ENCODE measurements around the gene PHACTR1. TPM values are rescaled to one million over a fixed set of nuclear protein-coding genes. Genes with fewer than 3 reads are reported as not detected.

PHACTR1 gene
- total RNA-seq, 1 donor from 2014 or later: 0.49 TPM

- H3K4me1 ChIP-seq: no peaks in the 10 kb centered on the region
- DNase-seq (ENCODE audit: extremely low spot score in 2 of 2): no peak
- no peak overlapping the region for H3K4me3 ChIP-seq
- no peaks in the 10 kb centered on the region for H3K27me3 ChIP-seq
- intact Hi-C loops (cut with DNase I): no loop called here
- no peaks in the 10 kb centered on the region for H3K9me3 ChIP-seq
- H3K36me3 ChIP-seq: no peaks in the 10 kb centered on the region
- H3K27ac ChIP-seq: no peak overlapping the region
- TF ChIP-seq CTCF (IDR thresholded peaks at IDR 0.05) (no peak), POLR2AphosphoS5 (IDR thresholded peaks at IDR 0.05; ENCODE audit: insufficient read depth in 1 of 2, low read depth in 1 of 2) (no peak), POLR2A (IDR thresholded peaks at IDR 0.05) (no peak)
Observed at GRCh38 chr6:13163161-13163944, 446.8 kb downstream of the PHACTR1 start.

GRCh38 chr6:13164291-13164690, 447.7 kb downstream of the PHACTR1 start:
- no peak for TF ChIP-seq POLR2A (IDR thresholded peaks at IDR 0.05)
- TF ChIP-seq CTCF (IDR thresholded peaks at IDR 0.05): no peak
- TF ChIP-seq POLR2AphosphoS5 (IDR thresholded peaks at IDR 0.05; ENCODE audit: insufficient read depth in 1 of 2, low read depth in 1 of 2): no peak
- intact Hi-C loops (cut with DNase I): no loop called here
- H3K4me3 ChIP-seq: no peak overlapping the region

GRCh38 chr6:13165502-13166172, 449.1 kb downstream of the PHACTR1 start:
- H3K27me3 ChIP-seq: no peaks in the 10 kb centered on the region
- no peak for DNase-seq (ENCODE audit: extremely low spot score in 2 of 2)
- H3K4me3 ChIP-seq: no peak overlapping the region
- H3K9me3 ChIP-seq: no peaks in the 10 kb centered on the region
- no peak for TF ChIP-seq CTCF (IDR thresholded peaks at IDR 0.05)
- no peak for TF ChIP-seq POLR2AphosphoS5 (IDR thresholded peaks at IDR 0.05; ENCODE audit: insufficient read depth in 1 of 2, low read depth in 1 of 2)
- no peak for TF ChIP-seq POLR2A (IDR thresholded peaks at IDR 0.05)
- no peaks in the 10 kb centered on the region for H3K4me1 ChIP-seq
- no peaks in the 10 kb centered on the region for H3K36me3 ChIP-seq
- no peak overlapping the region for H3K27ac ChIP-seq
- intact Hi-C loops (cut with DNase I): no loop called here

More at GRCh38 chr6:13164291-13164690, 447.7 kb downstream of the PHACTR1 start:
- H3K9me3 ChIP-seq: no peaks in the 10 kb centered on the region
- no peaks in the 10 kb centered on the region for H3K4me1 ChIP-seq
- H3K27ac ChIP-seq: no peak overlapping the region
- H3K36me3 ChIP-seq: no peaks in the 10 kb centered on the region
- no peaks in the 10 kb centered on the region for H3K27me3 ChIP-seq
- no peak for DNase-seq (ENCODE audit: extremely low spot score in 2 of 2)

GRCh38 chr6:13166269-13166668, 449.7 kb downstream of the PHACTR1 start:
- no peaks in the 10 kb centered on the region for H3K9me3 ChIP-seq
- H3K4me1 ChIP-seq: no peaks in the 10 kb centered on the region
- H3K27me3 ChIP-seq: no peaks in the 10 kb centered on the region
- no peak for DNase-seq (ENCODE audit: extremely low spot score in 2 of 2)
- H3K4me3 ChIP-seq: no peak overlapping the region
- intact Hi-C loops (cut with DNase I): no loop called here
- H3K27ac ChIP-seq: no peak overlapping the region
- no peak for TF ChIP-seq CTCF (IDR thresholded peaks at IDR 0.05)
- no peaks in the 10 kb centered on the region for H3K36me3 ChIP-seq

- intact Hi-C loops (cut with DNase I): no loop called here
- no peaks in the 10 kb centered on the region for H3K9me3 ChIP-seq
Observed at GRCh38 chr6:13166916-13167315, 450.3 kb downstream of the PHACTR1 start.

More at GRCh38 chr6:13166916-13167315, 450.3 kb downstream of the PHACTR1 start:
- TF ChIP-seq POLR2AphosphoS5 (IDR thresholded peaks at IDR 0.05; ENCODE audit: insufficient read depth in 1 of 2, low read depth in 1 of 2): no peak
- TF ChIP-seq CTCF (IDR thresholded peaks at IDR 0.05): no peak
- TF ChIP-seq POLR2A (IDR thresholded peaks at IDR 0.05): no peak
- Histone ChIP-seq H3K4me3 (no peak overlapping the region), H3K27ac (no peak overlapping the region), H3K4me1 (no peaks in the 10 kb centered on the region), H3K36me3 (no peaks in the 10 kb centered on the region), H3K27me3 (no peaks in the 10 kb centered on the region)
- DNase-seq (ENCODE audit: extremely low spot score in 2 of 2): no peak
